Trophoblast cell (in vitro differentiated cells and primary cell): ENCODE measurements around the gene PFKP.

Experiments used
- DNase-seq, 2 donors: peaks; one replicate each; pipeline ENCODE4 v3.0.0-alpha.2; 2016
- H2AFZ ChIP-seq: 2 replicates; pipeline ENCODE4 v1.6.1; 2013; ENCODE audit warnings: low read length, moderate library complexity, mild to moderate bottlenecking; ENCODE audit not compliant: insufficient read depth, poor library complexity
- H2AK5ac ChIP-seq: 2 replicates; pipeline ENCODE4 v1.6.1; 2013; ENCODE audit warnings: mild to moderate bottlenecking, low read length
- H2BK120ac ChIP-seq: 2 replicates; pipeline ENCODE4 v1.6.1; 2013; ENCODE audit warnings: low read length, mild to moderate bottlenecking, moderate library complexity; ENCODE audit not compliant: insufficient read depth, poor library complexity
- H2BK12ac ChIP-seq: 2 replicates; pipeline ENCODE4 v1.6.1; 2013; ENCODE audit warnings: mild to moderate bottlenecking, low read length, moderate library complexity
- H2BK5ac ChIP-seq: 2 replicates; pipeline ENCODE4 v1.6.1; 2013; ENCODE audit warnings: low read length, low read depth, moderate library complexity, mild to moderate bottlenecking; ENCODE audit not compliant: poor library complexity
- H3K14ac ChIP-seq: 2 replicates; pipeline ENCODE4 v1.6.1; 2013; ENCODE audit warnings: mild to moderate bottlenecking, low read length
- H3K18ac ChIP-seq: 2 replicates; pipeline ENCODE4 v1.6.1; 2013; ENCODE audit warnings: mild to moderate bottlenecking, low read length
- H3K23ac ChIP-seq: 2 replicates; pipeline ENCODE4 v1.6.1; 2013; ENCODE audit warnings: low read length
- H3K27ac ChIP-seq: 2 replicates; pipeline ENCODE4 v1.5.1; 2013; ENCODE audit warnings: low read depth, mild to moderate bottlenecking, inconsistent platforms, low read length, moderate library complexity
- H3K27me3 ChIP-seq: 2 replicates; pipeline ENCODE4 v1.6.1; 2013; ENCODE audit warnings: inconsistent platforms, mild to moderate bottlenecking, low read length, moderate library complexity; ENCODE audit not compliant: insufficient read depth
- H3K36me3 ChIP-seq, 2 experiments: 1 replicate in 1 of 2; 2 replicates in 1 of 2; pipeline ENCODE4 v1.6.1; 2013; ENCODE audit warnings: low read length in 2 of 2, mild to moderate bottlenecking in 2 of 2, moderate library complexity in 1 of 2; ENCODE audit not compliant: insufficient read depth in 2 of 2, control insufficient read depth in 1 of 2
- H3K4ac ChIP-seq: 2 replicates; pipeline ENCODE4 v1.6.1; 2013; ENCODE audit warnings: low read depth, mild to moderate bottlenecking, low read length, moderate library complexity
- H3K4me1 ChIP-seq, 2 experiments: 1 replicate in 1 of 2; 2 replicates in 1 of 2; pipeline ENCODE4 v1.6.1; 2013; ENCODE audit warnings: low read length in 2 of 2, mild to moderate bottlenecking in 2 of 2, moderate library complexity in 1 of 2; ENCODE audit not compliant: insufficient read depth in 2 of 2, control insufficient read depth in 1 of 2
- H3K4me2 ChIP-seq: 2 replicates; pipeline ENCODE4 v1.6.1; 2013; ENCODE audit warnings: inconsistent platforms, mild to moderate bottlenecking, low read length, moderate library complexity
- H3K4me3 ChIP-seq: 2 replicates; pipeline ENCODE4 v1.5.1; 2013; ENCODE audit warnings: mild to moderate bottlenecking, low read depth, low read length, inconsistent platforms
- H3K79me1 ChIP-seq: one replicate; pipeline ENCODE4 v1.6.1; 2013; ENCODE audit warnings: low read length
- H3K79me2 ChIP-seq: 2 replicates; pipeline ENCODE4 v1.6.1; 2013; ENCODE audit warnings: low read length, mild to moderate bottlenecking; ENCODE audit not compliant: control insufficient read depth, insufficient read depth, poor library complexity
- H3K9ac ChIP-seq: 2 replicates; pipeline ENCODE4 v1.6.1; 2013; ENCODE audit warnings: mild to moderate bottlenecking, low read length
- H3K9me3 ChIP-seq: 2 replicates; pipeline ENCODE4 v1.6.1; 2013; ENCODE audit warnings: low read depth, mild to moderate bottlenecking, control low read depth, inconsistent platforms, low read length; ENCODE audit not compliant: insufficient read depth
- H4K12ac ChIP-seq: 2 replicates; pipeline ENCODE4 v1.6.1; 2013; ENCODE audit warnings: low read depth, mild to moderate bottlenecking, low read length, moderate library complexity
- H4K8ac ChIP-seq: 2 replicates; pipeline ENCODE4 v1.6.1; 2013; ENCODE audit warnings: low read depth, mild to moderate bottlenecking, low read length, moderate library complexity
- H4K91ac ChIP-seq: one replicate; pipeline ENCODE4 v1.6.1; 2013; ENCODE audit warnings: low read depth, mild to moderate bottlenecking, low read length, moderate library complexity
- WGBS: extraction: QIAGEN DNeasy Blood & Tissue Kit; methylation state at CpG from one replicate; pipeline ENCODE4 v1.1.7; 2013; ENCODE audit warnings: missing lambda C conversion rate; ENCODE audit not compliant: insufficient read length, insufficient coverage; ENCODE audit errors: extremely low coverage; 5-methylcytosine and 5-hydroxymethylcytosine counted together

PFKP gene

DNA sequence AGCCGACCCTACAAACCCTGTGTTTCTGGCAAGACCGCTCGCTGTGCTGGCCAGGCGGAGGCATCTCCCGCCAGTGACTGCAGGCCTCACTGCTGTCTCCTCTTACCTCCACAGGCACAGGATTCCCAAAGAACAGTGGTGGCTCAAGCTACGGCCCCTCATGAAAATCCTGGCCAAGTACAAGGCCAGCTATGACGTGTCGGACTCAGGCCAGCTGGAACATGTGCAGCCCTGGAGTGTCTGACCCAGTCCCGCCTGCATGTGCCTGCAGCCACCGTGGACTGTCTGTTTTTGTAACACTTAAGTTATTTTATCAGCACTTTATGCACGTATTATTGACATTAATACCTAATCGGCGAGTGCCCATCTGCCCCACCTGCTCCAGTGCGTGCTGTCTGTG lies 69.0 kb downstream of the PFKP start:
- Histone ChIP-seq H3K9me3 (peaks cover 2% of the 10 kb centered on the region), H3K4ac (no peak overlapping the region), H3K23ac (no peak overlapping the region), H3K4me3 (no peak overlapping the region), H3K9ac (no peak overlapping the region), H3K18ac (no peak overlapping the region), H3K79me2 (no peaks in the 10 kb centered on the region), H3K4me2 (no peak overlapping the region), H3K36me3 (peaks cover 71 to 85% of the 10 kb centered on the region in 2 experiments), H2AK5ac (no peak overlapping the region), H2AFZ (no peak overlapping the region), H2BK12ac (no peak overlapping the region), H3K14ac (no peak overlapping the region), H3K27me3 (no peaks in the 10 kb centered on the region), H4K12ac (no peak overlapping the region), H2BK120ac (no peak overlapping the region), H3K27ac (no peak overlapping the region), H4K8ac (no peak overlapping the region), H3K4me1 (no peaks in the 10 kb centered on the region), H4K91ac (no peak overlapping the region), H3K79me1 (no peaks in the 10 kb centered on the region), H2BK5ac (no peak overlapping the region)
- no peak for DNase-seq
- no CpG with 5 or more reads among the region's 14 CpGs for WGBS

DNA sequence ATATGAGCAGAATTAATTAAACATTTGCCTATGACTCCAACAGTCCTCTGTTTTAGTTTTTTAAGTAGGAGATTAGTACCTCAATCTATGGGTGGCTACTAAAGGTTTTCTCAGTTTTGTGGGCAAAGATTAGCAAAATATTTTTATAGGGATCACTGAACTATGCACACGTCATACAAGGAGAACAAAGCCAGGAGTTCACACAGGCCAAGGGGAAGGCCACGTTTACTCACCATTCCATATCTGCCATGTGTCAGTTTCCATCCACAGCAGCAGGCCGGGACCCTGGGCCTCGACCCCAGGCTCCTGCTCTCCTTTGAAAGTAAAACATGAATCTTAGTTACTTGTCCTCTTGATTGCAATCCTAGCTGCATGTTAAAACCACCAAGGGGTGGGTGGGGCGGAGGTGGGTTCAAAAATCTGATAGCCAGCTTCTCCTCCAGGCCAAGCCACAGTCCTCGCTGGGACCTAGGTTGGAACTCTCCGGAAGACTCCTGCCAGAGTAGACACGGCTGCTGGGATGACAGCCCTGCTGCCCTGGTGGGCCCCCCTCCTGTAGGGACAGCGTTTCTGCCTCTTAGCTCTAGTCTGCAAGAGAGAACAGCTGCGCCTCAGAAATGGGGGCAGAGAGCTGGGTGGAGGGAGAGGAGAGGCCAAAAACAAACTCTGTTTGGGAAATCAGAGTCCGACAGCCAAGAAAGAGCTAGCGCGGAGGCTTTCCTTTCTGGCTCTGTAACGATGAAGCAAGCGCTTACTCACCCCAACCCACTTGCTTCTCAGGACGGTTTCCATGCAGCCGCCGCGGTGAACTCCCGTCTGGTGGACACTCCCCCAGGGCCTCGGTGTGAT lies 69.6 kb downstream of the PFKP start:
- H4K12ac ChIP-seq = no peak overlapping the region
- no peak overlapping the region for H2AK5ac ChIP-seq
- peaks cover 71 to 84% of the 10 kb centered on the region in 2 experiments for H3K36me3 ChIP-seq
- H3K27ac ChIP-seq = no peak overlapping the region
- H2BK5ac ChIP-seq = no peak overlapping the region
- H3K9ac ChIP-seq = no peak overlapping the region
- no peak overlapping the region for H4K91ac ChIP-seq
- no peak overlapping the region for H3K18ac ChIP-seq
- no peaks in the 10 kb centered on the region for H3K79me1 ChIP-seq
- no CpG with 5 or more reads among the region's 21 CpGs for WGBS
- no peaks in the 10 kb centered on the region for H3K79me2 ChIP-seq
- H3K23ac ChIP-seq = no peak overlapping the region
- H3K4me3 ChIP-seq = no peak overlapping the region
- H3K14ac ChIP-seq = no peak overlapping the region
- H3K27me3 ChIP-seq = no peaks in the 10 kb centered on the region
- H2AFZ ChIP-seq = no peak overlapping the region
- no peaks in the 10 kb centered on the region for H3K4me1 ChIP-seq
- H2BK12ac ChIP-seq = no peak overlapping the region
- H3K9me3 ChIP-seq = peaks cover 2% of the 10 kb centered on the region
- H4K8ac ChIP-seq = no peak overlapping the region
- no peak overlapping the region for H3K4me2 ChIP-seq
- H2BK120ac ChIP-seq = no peak overlapping the region
- H3K4ac ChIP-seq = no peak overlapping the region
- DNase-seq = no peak

DNA sequence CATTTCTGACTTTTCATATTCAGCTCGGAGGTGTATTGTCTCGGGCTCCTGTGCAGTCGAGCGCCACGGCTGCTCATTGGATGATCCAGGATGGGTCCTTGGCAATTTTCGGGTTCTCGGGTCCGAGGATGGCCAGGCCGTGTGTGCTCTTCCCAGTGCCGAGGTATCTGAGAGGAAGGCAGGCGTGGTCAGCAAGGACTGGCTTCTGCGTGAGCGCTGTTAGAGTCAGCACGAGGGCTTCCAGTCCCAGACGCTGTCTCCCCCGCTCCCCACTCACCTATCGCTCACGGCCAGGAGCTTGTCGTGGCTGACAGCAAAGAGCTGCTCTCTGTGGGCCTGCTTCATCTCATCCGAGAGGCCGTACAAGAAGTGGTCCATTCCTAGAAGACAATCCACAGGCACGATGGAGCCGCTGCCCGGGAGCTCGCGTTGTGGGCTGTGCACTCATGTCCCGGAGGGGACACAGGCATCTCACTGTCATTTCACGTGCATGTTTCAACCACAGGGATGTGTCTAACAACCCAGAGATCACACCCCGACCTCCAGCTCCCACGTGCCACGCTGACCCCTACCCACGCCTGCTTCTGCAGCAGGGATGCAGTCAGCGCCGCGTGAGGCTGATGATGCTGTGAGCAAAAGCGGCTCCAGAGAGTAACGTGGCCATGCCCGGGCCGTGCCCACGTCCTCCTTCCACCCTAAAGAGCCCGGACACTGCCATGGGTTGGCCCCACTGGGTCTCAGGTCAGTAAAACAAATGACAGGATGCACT lies 70.8 kb downstream of the PFKP start:
- no peak overlapping the region for H3K27ac ChIP-seq
- H3K36me3 ChIP-seq = peaks cover 69 to 82% of the 10 kb centered on the region in 2 experiments
- no peaks in the 10 kb centered on the region for H3K27me3 ChIP-seq
- H3K79me1 ChIP-seq = no peaks in the 10 kb centered on the region
- H3K9me3 ChIP-seq = peaks cover 2% of the 10 kb centered on the region
- no peak overlapping the region for H2BK120ac ChIP-seq
- H3K14ac ChIP-seq = no peak overlapping the region
- H3K23ac ChIP-seq = no peak overlapping the region
- H3K4me3 ChIP-seq = no peak overlapping the region
- no peak overlapping the region for H4K8ac ChIP-seq
- H3K4ac ChIP-seq = no peak overlapping the region
- no peak overlapping the region for H2BK12ac ChIP-seq
- H2BK5ac ChIP-seq = no peak overlapping the region
- no peak overlapping the region for H4K91ac ChIP-seq
- no peak for DNase-seq
- H3K9ac ChIP-seq = no peak overlapping the region
- H3K4me2 ChIP-seq = no peak overlapping the region
- no peaks in the 10 kb centered on the region for H3K79me2 ChIP-seq
- no peaks in the 10 kb centered on the region for H3K4me1 ChIP-seq
- no peak overlapping the region for H4K12ac ChIP-seq
- H2AK5ac ChIP-seq = no peak overlapping the region
- no CpG with 5 or more reads among the region's 41 CpGs for WGBS
- H3K18ac ChIP-seq = no peak overlapping the region
- H2AFZ ChIP-seq = no peak overlapping the region

DNA sequence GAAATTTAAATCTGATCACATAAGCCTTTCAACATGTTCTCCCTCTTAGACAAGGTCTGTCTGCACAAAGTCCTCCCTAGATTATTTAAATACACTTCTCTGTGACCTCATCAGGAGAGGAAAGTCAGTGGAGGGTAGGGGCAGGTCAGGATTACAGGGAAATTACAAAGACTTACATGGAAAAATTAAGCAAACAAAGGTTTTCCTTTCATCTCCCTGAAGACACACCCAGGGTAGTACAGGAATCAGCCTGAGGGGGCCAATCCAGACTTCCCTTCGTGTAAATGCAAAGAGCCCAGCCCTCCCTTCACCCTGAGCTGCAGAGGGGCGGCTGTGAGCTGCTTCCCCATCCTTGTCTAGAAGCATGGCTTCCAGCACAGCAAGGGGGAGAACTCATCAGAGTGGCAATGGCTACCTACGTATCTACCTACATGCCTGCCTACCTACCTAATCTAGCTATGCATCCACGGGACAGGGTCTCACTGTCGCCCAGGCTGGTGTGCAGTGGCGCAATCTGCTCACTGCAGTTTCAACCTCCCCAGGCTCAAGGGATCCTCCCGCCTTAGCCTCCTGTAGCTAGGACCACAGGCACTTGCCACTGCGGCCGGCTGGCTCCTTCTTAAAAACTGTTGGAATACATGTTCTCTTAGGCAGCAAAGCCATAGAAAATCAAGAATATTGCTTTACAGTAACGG lies 72.0 kb downstream of the PFKP start:
- Histone ChIP-seq H4K8ac (no peak overlapping the region), H3K4me2 (no peak overlapping the region), H2AK5ac (no peak overlapping the region), H2BK120ac (no peak overlapping the region), H2BK5ac (no peak overlapping the region), H3K9ac (no peak overlapping the region), H3K79me1 (no peaks in the 10 kb centered on the region), H3K9me3 (peaks cover 2% of the 10 kb centered on the region), H3K4ac (no peak overlapping the region), H3K14ac (no peak overlapping the region), H3K18ac (no peak overlapping the region), H2BK12ac (no peak overlapping the region), H4K12ac (no peak overlapping the region), H4K91ac (no peak overlapping the region), H3K36me3 (peaks cover 72 to 83% of the 10 kb centered on the region in 2 experiments), H3K4me3 (no peak overlapping the region), H3K79me2 (no peaks in the 10 kb centered on the region), H3K27me3 (no peaks in the 10 kb centered on the region), H2AFZ (no peak overlapping the region), H3K27ac (no peak overlapping the region), H3K23ac (no peak overlapping the region), H3K4me1 (no peaks in the 10 kb centered on the region)
- DNase-seq = no peak
- WGBS = no CpG with 5 or more reads among the region's 10 CpGs
